CD4-positive, CD25-positive, alpha-beta regulatory T cell (primary cell): Measurements from ENCODE around the gene LAMC2. TPM values are rescaled to one million over a fixed set of nuclear protein-coding genes. Genes with fewer than 3 reads are reported as not detected.

Source experiments
- ATAC-seq, 2 donors: fragments of 150-1000 bp; cut with Tn5 transposase; one replicate each; pipeline ENCODE4 v1.10.0; 2021; ENCODE audit warnings: low read depth in 2 of 2, moderate number of reproducible peaks in 2 of 2, moderate library complexity in 1 of 2
- DNase-seq, 3 donors: peaks; one replicate each; pipeline versions ENCODE4 v3.0.0 to v3.0.0-alpha.2; 2012 to 2022; ENCODE audit warnings: mixed read lengths in 1 of 3
- H3K27ac ChIP-seq: one replicate; pipeline ENCODE4 v1.7.0; 2013; ENCODE audit warnings: mild to moderate bottlenecking, low read length; ENCODE audit not compliant: insufficient read depth, poor library complexity, severe bottlenecking
- H3K27me3 ChIP-seq: one replicate; pipeline ENCODE4 v1.7.0; 2013; ENCODE audit warnings: low read length; ENCODE audit not compliant: control insufficient read depth, insufficient read depth
- H3K36me3 ChIP-seq: one replicate; pipeline ENCODE4 v1.7.0; 2013; ENCODE audit warnings: mild to moderate bottlenecking, low read length, moderate library complexity; ENCODE audit not compliant: control insufficient read depth, insufficient read depth
- H3K4me1 ChIP-seq: 2 replicates; pipeline ENCODE4 v1.7.0; 2013; ENCODE audit warnings: mild to moderate bottlenecking, low read length; ENCODE audit not compliant: insufficient read depth, control insufficient read depth, poor library complexity, severe bottlenecking
- H3K4me3 ChIP-seq: one replicate; pipeline ENCODE4 v1.7.0; 2013; ENCODE audit warnings: low read depth, mild to moderate bottlenecking, low read length, moderate library complexity
- H3K9me3 ChIP-seq, 2 experiments: 1 replicate in 1 of 2; 2 replicates in 1 of 2; pipeline ENCODE4 v1.7.0; 2013; ENCODE audit warnings: low read length in 2 of 2, mild to moderate bottlenecking in 1 of 2, moderate library complexity in 1 of 2; ENCODE audit not compliant: control insufficient read depth in 2 of 2
- H3K27ac Mint-ChIP-seq, 3 donors: one replicate each; pipeline ENCODE4 v1.8.0; 2020 to 2022; ENCODE audit warnings: mild to moderate bottlenecking in 3 of 3, mixed read lengths in 3 of 3, moderate library complexity in 2 of 3
- H3K27me3 Mint-ChIP-seq: one replicate; pipeline ENCODE4 v1.8.0; 2022; ENCODE audit warnings: mild to moderate bottlenecking, mixed read lengths
- H3K36me3 Mint-ChIP-seq: one replicate; pipeline ENCODE4 v1.8.0; 2020; ENCODE audit warnings: mixed read lengths
- H3K4me1 Mint-ChIP-seq, 4 donors: one replicate each; pipeline ENCODE4 v1.8.0; 2020 to 2022; ENCODE audit warnings: mixed read lengths in 4 of 4, mild to moderate bottlenecking in 1 of 4
- H3K4me3 Mint-ChIP-seq, 4 donors: one replicate each; pipeline ENCODE4 v1.8.0; 2020 to 2022; ENCODE audit warnings: mild to moderate bottlenecking in 4 of 4, mixed read lengths in 4 of 4, moderate library complexity in 3 of 4
- H3K9me3 Mint-ChIP-seq, 7 donors: one replicate each; pipeline ENCODE4 v1.8.0; 2020 to 2022; ENCODE audit warnings: mixed read lengths in 7 of 7, mild to moderate bottlenecking in 3 of 7, moderate library complexity in 2 of 7
- polyA plus RNA-seq, 4 donors: library from polyadenylated mRNA; unstranded; fragments of 300-500 nt; fragmentation: Illumina TruSeq; gene quantifications; one replicate each; pipeline ENCODE4 v1.2.3, GENCODE V29; 2021
- total RNA-seq: library from RNA; stranded (reverse); gene quantifications from one replicate; pipeline ENCODE4 v1.2.3, GENCODE V29; 2022

The LAMC2 gene
- total and polyA plus RNA-seq, 5 donors from 2014 or later = not detected

GRCh38 chr1:183233113-183233512, 47.0 kb downstream of the LAMC2 start:
- no peaks in the 10 kb centered on the region for H3K4me1 Mint-ChIP-seq
- Histone ChIP-seq H3K4me3 (no peak overlapping the region), H3K4me1 (no peaks in the 10 kb centered on the region), H3K27me3 (no peaks in the 10 kb centered on the region), H3K36me3 (no peaks in the 10 kb centered on the region), H3K9me3 (no peaks in the 10 kb centered on the region), H3K27ac (no peak overlapping the region)
- no peak overlapping the region for H3K4me3 Mint-ChIP-seq
- no peak for ATAC-seq
- H3K9me3 Mint-ChIP-seq = no peaks in the 10 kb centered on the region
- no peaks in the 10 kb centered on the region for H3K36me3 Mint-ChIP-seq
- DNase-seq = no peak
- no peak overlapping the region for H3K27ac Mint-ChIP-seq
- H3K27me3 Mint-ChIP-seq = no peaks in the 10 kb centered on the region

- no peak for DNase-seq
- Mint-ChIP-seq H3K27ac (no peak overlapping the region), H3K4me3 (no peak overlapping the region), H3K27me3 (no peaks in the 10 kb centered on the region), H3K36me3 (no peaks in the 10 kb centered on the region), H3K4me1 (no peaks in the 10 kb centered on the region), H3K9me3 (no peaks in the 10 kb centered on the region)
- Histone ChIP-seq H3K27me3 (no peaks in the 10 kb centered on the region), H3K4me1 (no peaks in the 10 kb centered on the region), H3K36me3 (no peaks in the 10 kb centered on the region), H3K9me3 (no peaks in the 10 kb centered on the region), H3K27ac (no peak overlapping the region), H3K4me3 (no peak overlapping the region)
- ATAC-seq = no peak
Observed at GRCh38 chr1:183234660-183235476, 48.8 kb downstream of the LAMC2 start.

GRCh38 chr1:183235503-183235902, 49.4 kb downstream of the LAMC2 start:
- ATAC-seq = no peak

GRCh38 chr1:183236158-183236725, 50.2 kb downstream of the LAMC2 start:
- Histone ChIP-seq H3K27me3 (no peaks in the 10 kb centered on the region), H3K36me3 (no peaks in the 10 kb centered on the region), H3K27ac (no peak overlapping the region), H3K4me3 (no peak overlapping the region), H3K4me1 (no peaks in the 10 kb centered on the region), H3K9me3 (no peaks in the 10 kb centered on the region)
- Mint-ChIP-seq H3K4me3 (no peak overlapping the region), H3K4me1 (no peaks in the 10 kb centered on the region), H3K27me3 (peaks cover 5% of the 10 kb centered on the region), H3K36me3 (no peaks in the 10 kb centered on the region), H3K9me3 (no peaks in the 10 kb centered on the region), H3K27ac (no peak overlapping the region)
- no peak for ATAC-seq
- DNase-seq = no peak

More at GRCh38 chr1:183235503-183235902, 49.4 kb downstream of the LAMC2 start:
- no peak for DNase-seq
- H3K36me3 ChIP-seq = no peaks in the 10 kb centered on the region
- Mint-ChIP-seq H3K27me3 (peaks cover 2% of the 10 kb centered on the region), H3K4me3 (no peak overlapping the region), H3K9me3 (no peaks in the 10 kb centered on the region), H3K36me3 (no peaks in the 10 kb centered on the region), H3K4me1 (no peaks in the 10 kb centered on the region), H3K27ac (no peak overlapping the region)
- H3K4me3 ChIP-seq = no peak overlapping the region
- no peaks in the 10 kb centered on the region for H3K9me3 ChIP-seq
- no peak overlapping the region for H3K27ac ChIP-seq
- no peaks in the 10 kb centered on the region for H3K4me1 ChIP-seq
- H3K27me3 ChIP-seq = no peaks in the 10 kb centered on the region

- no peak overlapping the region for H3K4me3 ChIP-seq
- no peaks in the 10 kb centered on the region for H3K4me1 Mint-ChIP-seq
- no peak for DNase-seq
- no peak overlapping the region for H3K27ac ChIP-seq
- no peak overlapping the region for H3K4me3 Mint-ChIP-seq
- no peak for ATAC-seq
- H3K9me3 ChIP-seq = no peaks in the 10 kb centered on the region
- H3K9me3 Mint-ChIP-seq = no peaks in the 10 kb centered on the region
- H3K27ac Mint-ChIP-seq = no peak overlapping the region
- no peaks in the 10 kb centered on the region for H3K36me3 Mint-ChIP-seq
- H3K4me1 ChIP-seq = no peaks in the 10 kb centered on the region
- H3K27me3 ChIP-seq = no peaks in the 10 kb centered on the region
- H3K27me3 Mint-ChIP-seq = peaks cover 5% of the 10 kb centered on the region
- H3K36me3 ChIP-seq = no peaks in the 10 kb centered on the region
Observed at GRCh38 chr1:183237046-183237445, 51.0 kb downstream of the LAMC2 start.

- Histone ChIP-seq H3K27me3 (no peaks in the 10 kb centered on the region), H3K27ac (no peak overlapping the region), H3K4me1 (no peaks in the 10 kb centered on the region), H3K9me3 (no peaks in the 10 kb centered on the region), H3K36me3 (no peaks in the 10 kb centered on the region), H3K4me3 (no peak overlapping the region)
- Mint-ChIP-seq H3K27me3 (peaks cover 5% of the 10 kb centered on the region), H3K9me3 (no peaks in the 10 kb centered on the region), H3K27ac (no peak overlapping the region), H3K4me1 (no peaks in the 10 kb centered on the region), H3K4me3 (no peak overlapping the region), H3K36me3 (no peaks in the 10 kb centered on the region)
- no peak for DNase-seq
- ATAC-seq = no peak
Observed at GRCh38 chr1:183238071-183238470, 52.0 kb downstream of the LAMC2 start.

- Mint-ChIP-seq H3K4me1 (no peaks in the 10 kb centered on the region), H3K27ac (no peak overlapping the region), H3K4me3 (no peak overlapping the region), H3K36me3 (no peaks in the 10 kb centered on the region), H3K9me3 (no peaks in the 10 kb centered on the region), H3K27me3 (peaks cover 11% of the 10 kb centered on the region)
- H3K9me3 ChIP-seq = no peaks in the 10 kb centered on the region
- H3K27ac ChIP-seq = no peak overlapping the region
- no peak for DNase-seq
- H3K36me3 ChIP-seq = no peaks in the 10 kb centered on the region
- no peak for ATAC-seq
- H3K27me3 ChIP-seq = no peaks in the 10 kb centered on the region
- no peak overlapping the region for H3K4me3 ChIP-seq
- no peaks in the 10 kb centered on the region for H3K4me1 ChIP-seq
Observed at GRCh38 chr1:183239220-183239742, 53.2 kb downstream of the LAMC2 start.
